Raji (cell line): ENCODE results near the gene B3GALNT1.

Experiments
- POLR2A ChIP-seq: IDR thresholded peaks from 2 replicates; pipeline ENCODE4 v1.6.1; 2011; ENCODE audit warnings: low read depth, low read length, control low read depth; ENCODE audit not compliant: insufficient read depth

The B3GALNT1 gene

GRCh38 chr3:161064413-161064812 lies 40.7 kb downstream of the B3GALNT1 start:
- TF ChIP-seq POLR2A, result no peak

- TF ChIP-seq POLR2A, result no peak
Observed at GRCh38 chr3:161054860-161055604, 50.1 kb downstream of the B3GALNT1 start.

- no peak for TF ChIP-seq POLR2A
Observed at GRCh38 chr3:161051856-161052255, 53.3 kb downstream of the B3GALNT1 start.

GRCh38 chr3:161050935-161051334 lies 54.2 kb downstream of the B3GALNT1 start:
- no peak for TF ChIP-seq POLR2A

GRCh38 chr3:161049683-161050248 lies 55.4 kb downstream of the B3GALNT1 start:
- no peak for TF ChIP-seq POLR2A

GRCh38 chr3:161043336-161044035 lies 61.7 kb downstream of the B3GALNT1 start:
- no peak for TF ChIP-seq POLR2A

- TF ChIP-seq POLR2A, result no peak
Observed at GRCh38 chr3:161042023-161042501, 63.1 kb downstream of the B3GALNT1 start.

GRCh38 chr3:161038725-161039124 lies 66.4 kb downstream of the B3GALNT1 start:
- no peak for TF ChIP-seq POLR2A

- TF ChIP-seq POLR2A, result no peak
Observed at GRCh38 chr3:161035711-161036110, 69.4 kb downstream of the B3GALNT1 start.
